AG04450 (cell line): ENCODE results near the gene TMEM167B. TPM values are rescaled to one million over a fixed set of nuclear protein-coding genes. Genes with fewer than 3 reads are reported as not detected.
A peak's percentile ranks its signal among the peaks of the same experiment; 100 is the strongest.

Source experiments
- CTCF ChIA-PET: fragments of 300-600, 350-600 bp; formaldehyde crosslinking; extraction: SDS; loops from one replicate; lab custom pipeline; 2022; ENCODE audit warnings: antibody characterized with exemption, inconsistent platforms; lab: Charles Lee
- POLR2A ChIA-PET: fragments of 350-600 bp; formaldehyde crosslinking; extraction: SDS; loops from one replicate; lab custom pipeline; 2021; ENCODE audit warnings: antibody characterized with exemption, inconsistent platforms; lab: Yijun Ruan, JAX
- DNase-seq: peaks from one replicate; pipeline ENCODE4 v3.0.0-alpha.2; 2011; ENCODE audit warnings: low read depth, low spot score
- H3K27ac ChIP-seq: one replicate; pipeline ENCODE4 v1.5.1; 2012; ENCODE audit warnings: low read depth, low read length, control low read depth
- H3K27me3 ChIP-seq: one replicate; pipeline ENCODE4 v1.6.0; 2012; ENCODE audit warnings: low read length; ENCODE audit not compliant: control insufficient read depth, insufficient read depth
- H3K4me3 ChIP-seq: 2 replicates; pipeline ENCODE4 v1.5.1; 2011; ENCODE audit warnings: mild to moderate bottlenecking, low read depth, low read length, control low read depth
- H3K9me3 ChIP-seq: 2 replicates; pipeline ENCODE4 v1.5.1; 2012; ENCODE audit warnings: low read length; ENCODE audit not compliant: control insufficient read depth, insufficient read depth
- polyA plus RNA-seq: library from polyadenylated mRNA; depleted of rRNA; stranded (reverse); fragments of >200 nt; gene quantifications from 2 replicates; pipeline ENCODE4 v1.2.3, GENCODE V29; 2011
- TF ChIP-seq, protein P1 (sequence below): IDR thresholded peaks from 2 replicates; pipeline ENCODE4 v1.5.1; 2011; ENCODE audit warnings: low read depth, low read length, control low read depth, inconsistent platforms

Gene TMEM167B
- polyA plus RNA-seq, 1 experiment = 38.8 TPM

DNA sequence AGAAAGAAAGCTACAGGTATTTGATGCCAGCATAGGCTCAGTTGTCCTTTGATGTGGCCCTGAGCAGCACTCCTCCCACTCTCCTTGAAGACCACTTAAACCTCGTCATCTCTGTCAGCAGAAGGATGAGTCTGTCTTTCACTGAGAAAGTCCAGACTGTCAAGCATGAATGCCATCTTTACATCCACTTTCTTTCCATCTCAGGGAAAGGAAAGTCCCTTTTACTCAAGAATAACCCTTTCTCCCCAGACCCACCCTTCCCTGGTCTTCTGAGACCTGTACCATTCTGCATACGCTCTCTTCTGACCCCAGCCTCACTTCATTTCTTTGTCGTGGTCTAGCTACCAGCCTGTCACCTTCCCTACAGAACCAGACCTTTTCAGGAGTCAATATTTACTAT is 19.3 kb downstream of the TMEM167B start:
- ChIA-PET CTCF (interaction anchor here (0.6 to 4.0 kb wide), 4 partner anchors 9 to 387 kb away, joined by 3 to 62 read pairs (median 8); no protein-coding TSS in a partner anchor), POLR2A (interaction anchor here (0.6 to 4.6 kb wide), 5 partner anchors 9 to 68 kb away, joined by 5 to 54 read pairs (median 7); partner anchors contain the start of genes TAF13 and WDR47)
- H3K4me3 ChIP-seq = no peak overlapping the region
- H3K27me3 ChIP-seq = peaks cover 32% of the 10 kb centered on the region
- no peak for DNase-seq
- H3K9me3 ChIP-seq = no peaks in the 10 kb centered on the region
- no peak overlapping the region for H3K27ac ChIP-seq
- TF ChIP-seq, protein P1, sequence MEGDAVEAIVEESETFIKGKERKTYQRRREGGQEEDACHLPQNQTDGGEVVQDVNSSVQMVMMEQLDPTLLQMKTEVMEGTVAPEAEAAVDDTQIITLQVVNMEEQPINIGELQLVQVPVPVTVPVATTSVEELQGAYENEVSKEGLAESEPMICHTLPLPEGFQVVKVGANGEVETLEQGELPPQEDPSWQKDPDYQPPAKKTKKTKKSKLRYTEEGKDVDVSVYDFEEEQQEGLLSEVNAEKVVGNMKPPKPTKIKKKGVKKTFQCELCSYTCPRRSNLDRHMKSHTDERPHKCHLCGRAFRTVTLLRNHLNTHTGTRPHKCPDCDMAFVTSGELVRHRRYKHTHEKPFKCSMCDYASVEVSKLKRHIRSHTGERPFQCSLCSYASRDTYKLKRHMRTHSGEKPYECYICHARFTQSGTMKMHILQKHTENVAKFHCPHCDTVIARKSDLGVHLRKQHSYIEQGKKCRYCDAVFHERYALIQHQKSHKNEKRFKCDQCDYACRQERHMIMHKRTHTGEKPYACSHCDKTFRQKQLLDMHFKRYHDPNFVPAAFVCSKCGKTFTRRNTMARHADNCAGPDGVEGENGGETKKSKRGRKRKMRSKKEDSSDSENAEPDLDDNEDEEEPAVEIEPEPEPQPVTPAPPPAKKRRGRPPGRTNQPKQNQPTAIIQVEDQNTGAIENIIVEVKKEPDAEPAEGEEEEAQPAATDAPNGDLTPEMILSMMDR = no peak

DNA sequence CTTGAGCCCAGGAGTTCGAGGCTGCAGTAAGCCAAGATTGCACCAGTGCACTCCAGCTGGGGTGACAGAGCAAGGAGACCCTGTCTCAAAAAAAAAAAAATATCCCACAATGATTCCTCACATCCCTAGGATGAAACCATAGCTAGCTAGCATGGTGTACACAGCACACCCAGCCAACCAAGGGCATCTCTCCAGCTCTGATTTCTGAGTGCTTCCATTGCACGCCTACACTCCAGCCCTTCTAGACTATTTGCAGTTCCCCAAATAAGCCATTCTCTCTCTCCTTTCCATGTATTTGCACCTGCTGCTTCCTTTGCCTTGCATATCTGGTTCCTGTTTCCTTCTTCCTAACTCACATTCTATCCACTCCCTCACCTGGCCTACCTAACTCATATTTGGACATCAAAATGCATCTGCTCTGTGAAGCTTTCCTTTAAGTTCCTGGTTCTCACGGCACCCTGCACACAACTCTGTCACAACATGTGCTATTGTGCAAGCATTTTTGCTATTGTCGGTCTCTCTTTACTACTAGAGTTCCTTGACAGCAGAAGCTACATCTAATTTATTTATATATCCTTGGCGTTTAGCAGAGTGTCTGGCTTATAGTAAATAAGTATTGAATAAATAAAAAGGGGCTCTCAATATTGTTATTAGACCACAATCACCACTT is 21.0 kb downstream of the TMEM167B start:
- TF ChIP-seq, protein P1 = no peak
- POLR2A ChIA-PET = interaction anchor here (1.6 to 4.6 kb wide), 2 partner anchors 11 to 70 kb away, joined by 5 to 54 read pairs; partner anchors contain the start of gene WDR47
- Histone ChIP-seq H3K9me3 (no peaks in the 10 kb centered on the region), H3K27ac (no peak overlapping the region), H3K4me3 (no peak overlapping the region), H3K27me3 (peaks cover 36% of the 10 kb centered on the region)
- DNase-seq = no peak
- CTCF ChIA-PET = interaction anchor here (0.6 to 4.0 kb wide), 26 partner anchors 10 to 962 kb away, joined by 3 to 62 read pairs (median 4); partner anchors contain the start of genes PRPF38B and TAF13

DNA sequence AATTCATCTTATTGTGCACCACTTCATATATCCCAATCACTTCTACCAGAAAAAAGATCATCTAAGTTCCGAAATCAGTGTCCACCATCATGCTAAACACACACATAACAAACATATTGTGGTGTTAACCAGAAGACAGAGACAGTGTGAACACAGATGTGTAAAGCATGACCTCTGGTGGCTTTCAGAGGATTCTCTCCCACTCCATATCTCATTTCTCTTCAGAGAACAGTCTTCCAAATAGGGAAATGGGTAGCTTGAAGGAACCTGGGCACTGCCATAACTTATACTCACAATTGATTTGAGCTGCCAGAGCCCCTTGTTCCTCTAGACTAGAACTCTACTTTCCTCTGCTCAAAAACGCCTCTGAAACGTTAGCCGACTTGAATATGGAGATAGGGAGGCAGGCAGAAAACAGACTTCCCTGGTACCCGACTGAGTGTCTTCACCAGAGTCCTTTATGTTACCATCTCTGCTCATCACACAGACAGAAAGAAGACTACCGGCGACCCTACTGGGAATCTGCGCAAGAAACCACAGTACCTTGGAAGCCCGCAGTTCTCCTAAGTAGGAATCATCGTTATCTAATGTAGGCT is 21.6 kb downstream of the TMEM167B start:
- ChIA-PET CTCF (interaction anchor here (0.5 to 4.0 kb wide), 48 partner anchors 9 to 961 kb away, joined by 3 to 62 read pairs (median 4); partner anchors contain the start of genes PRPF38B, TAF13 and TMEM167B), POLR2A (interaction anchor here (1.6 to 4.6 kb wide), 2 partner anchors 12 to 70 kb away, joined by 5 to 54 read pairs; partner anchors contain the start of gene WDR47)
- TF ChIP-seq, protein P1 = peak; percentile 20; the same call in 1 of the 2 replicates
- Histone ChIP-seq H3K4me3 (peak overlapping the region; percentile 41; the same call in 1 of the 2 replicates), H3K27ac (no peak overlapping the region), H3K27me3 (peaks cover 36% of the 10 kb centered on the region), H3K9me3 (no peaks in the 10 kb centered on the region)
- no peak for DNase-seq

DNA sequence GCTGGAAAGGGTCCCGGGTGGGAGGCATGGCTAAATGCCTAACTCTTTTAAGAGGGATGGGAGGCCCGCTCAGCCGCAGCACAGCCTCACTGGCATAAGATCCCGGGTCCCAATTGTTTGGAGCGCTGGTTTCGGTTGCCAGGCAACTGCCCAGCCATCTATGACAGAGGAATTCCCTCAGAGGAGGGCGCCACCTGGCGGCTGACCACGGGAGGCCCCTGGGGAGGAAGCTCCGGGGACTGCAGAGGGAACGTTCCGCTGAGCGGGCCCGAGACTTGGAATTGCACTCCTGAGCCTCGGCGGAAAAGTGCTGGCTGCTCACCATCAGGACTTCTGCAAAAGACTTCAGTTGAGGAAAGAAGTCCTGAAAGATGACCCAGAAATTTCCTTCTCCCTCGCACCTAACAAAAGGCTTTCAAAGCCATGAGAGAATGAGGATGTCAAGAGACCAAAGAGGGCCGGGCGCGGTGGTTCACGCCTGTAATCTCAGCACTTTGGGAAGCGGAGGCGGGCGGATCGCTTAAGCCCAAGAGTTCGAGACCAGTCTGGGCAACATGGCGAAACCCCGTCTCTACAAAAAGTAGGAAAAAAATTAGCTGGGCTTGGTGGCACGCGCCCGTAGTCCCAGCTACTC is 22.2 kb downstream of the TMEM167B start:
- CTCF ChIA-PET = interaction anchor here (0.5 to 4.0 kb wide), 54 partner anchors 8 to 961 kb away, joined by 3 to 62 read pairs (median 4); partner anchors contain the start of genes SARS1, TAF13 and TMEM167B
- POLR2A ChIA-PET = interaction anchor here (0.6 to 4.6 kb wide), 3 partner anchors 12 to 102 kb away, joined by 3 to 54 read pairs (median 5); partner anchors contain the start of gene WDR47
- Histone ChIP-seq H3K9me3 (no peaks in the 10 kb centered on the region), H3K27ac (peak overlapping the region; percentile 21), H3K4me3 (peak overlapping the region; percentile 41; the same call in 1 of the 2 replicates), H3K27me3 (peaks cover 36% of the 10 kb centered on the region)
- TF ChIP-seq, protein P1 = peak; percentile 95
- peak; percentile 66 for DNase-seq
